ENCODE measurements around the gene PEPD. TPM values are rescaled to one million over a fixed set of nuclear protein-coding genes. Genes with fewer than 3 reads are reported as not detected.

The PEPD gene
- total and polyA plus RNA-seq, 2 donors (not counting 3 experiments of a cell fraction or from before 2014, with no cell fraction given) = 73.7 to 126 TPM

GRCh38 chr19:33550768-33551167 is 29.2 kb upstream of the PEPD start:
- H3K9me1 ChIP-seq (replicated peaks; ENCODE audit: control insufficient read depth, extremely low read depth, insufficient read depth, low read length) = no peaks in the 10 kb centered on the region
- no TSS peak for BruUV-seq (replicated peaks)
- H3K9ac ChIP-seq (replicated peaks; ENCODE audit: extremely low read depth, insufficient read depth, low read length) = no peak overlapping the region
- DNase-seq (ENCODE audit: low read depth, low spot score) = no peak
- no peak overlapping the region for H3K4me3 ChIP-seq (replicated peaks in 1 of 3; ENCODE audit: insufficient read depth in 1 of 3, low read depth in 1 of 3, low read length in 3 of 3)
- no peaks in the 10 kb centered on the region for H4K20me1 ChIP-seq (replicated peaks; ENCODE audit: control insufficient read depth, extremely low read depth, insufficient read depth, low read length)
- H3K36me3 ChIP-seq (ENCODE audit: control insufficient read depth in 2 of 2, extremely low read depth in 1 of 2, insufficient read depth in 2 of 2, low read length in 2 of 2) = no peaks in the 10 kb centered on the region
- intact Hi-C loops (cut with micrococcal nuclease) = no loop called here
- FAIRE-seq = no peak
- TF ChIP-seq EZH2 (IDR thresholded peaks at IDR 0.05; ENCODE audit: borderline replicate concordance, low read depth, low read length, severe bottlenecking) = no peak
- no peak for TF ChIP-seq POLR2AphosphoS5 (IDR thresholded peaks at IDR 0.05; ENCODE audit: insufficient read depth, low read depth, low read length)
- no peak for TF ChIP-seq MYC (IDR thresholded peaks at IDR 0.05; ENCODE audit: low read depth, low read length)
- TF ChIP-seq MAX (IDR thresholded peaks at IDR 0.05; ENCODE audit: insufficient read depth, insufficient read length) = no peak
- TF ChIP-seq POLR2A (IDR thresholded peaks at IDR 0.05; ENCODE audit: low read depth, low read length) = no peak
- no peak overlapping the region for H3K27ac ChIP-seq (ENCODE audit: insufficient read depth, low read depth, low read length)
- H3K4me2 ChIP-seq (ENCODE audit: insufficient read depth, low read length) = no peak overlapping the region
- H3K4me1 ChIP-seq (ENCODE audit: control insufficient read depth, extremely low read depth, insufficient read depth, low read length) = no peaks in the 10 kb centered on the region
- CTCF ChIA-PET = interaction anchor here (0.7 to 1.5 kb wide), 3 partner anchors 29 to 227 kb away, joined by 3 to 4 read pairs (median 3); no protein-coding TSS in a partner anchor
- POLR2A ChIA-PET = no interaction called here
- H3K79me2 ChIP-seq (ENCODE audit: control insufficient read depth, insufficient read depth, low read length) = no peaks in the 10 kb centered on the region
- no peaks in the 10 kb centered on the region for H3K27me3 ChIP-seq (ENCODE audit: control insufficient read depth in 2 of 2, insufficient read depth in 2 of 2, low read length in 2 of 2)
- no peak overlapping the region for H2AFZ ChIP-seq (ENCODE audit: low read depth, low read length)
- dilution Hi-C loops (cut with MboI; ENCODE audit: extremely low pct_ligation_motif_present, low sequenced_read_pairs) = no loop called here
- H3K9me3 ChIP-seq (replicated peaks; ENCODE audit: control insufficient read depth, insufficient read depth, low read length) = no peaks in the 10 kb centered on the region

DNA sequence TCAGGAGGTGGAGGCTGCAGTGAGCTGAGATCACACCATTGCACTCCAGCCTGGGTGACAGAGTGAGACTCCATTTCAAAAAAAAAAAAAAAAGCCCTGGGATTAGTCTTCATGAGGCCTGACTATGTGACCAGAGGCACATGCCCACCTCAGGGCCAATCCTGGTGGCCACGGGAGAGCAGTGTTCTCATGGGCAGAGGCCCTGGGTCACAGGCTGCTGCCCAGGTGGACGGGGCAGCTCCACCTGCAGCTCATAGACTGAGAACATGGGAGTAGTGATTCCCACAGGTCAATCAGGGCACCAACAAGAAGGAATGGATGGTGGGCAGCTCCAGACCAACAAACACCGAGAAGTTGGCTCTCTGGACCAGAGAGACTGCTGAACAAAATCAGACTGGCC is 26.1 kb upstream of the PEPD start:
- ChIA-PET CTCF (no interaction called here), POLR2A (no interaction called here)
- Histone ChIP-seq H2AFZ (ENCODE audit: low read depth, low read length) (no peak overlapping the region), H3K9me1 (replicated peaks; ENCODE audit: control insufficient read depth, extremely low read depth, insufficient read depth, low read length) (no peaks in the 10 kb centered on the region), H3K4me1 (ENCODE audit: control insufficient read depth, extremely low read depth, insufficient read depth, low read length) (no peaks in the 10 kb centered on the region), H3K79me2 (ENCODE audit: control insufficient read depth, insufficient read depth, low read length) (no peaks in the 10 kb centered on the region), H3K27me3 (ENCODE audit: control insufficient read depth in 2 of 2, insufficient read depth in 2 of 2, low read length in 2 of 2) (no peaks in the 10 kb centered on the region), H3K9me3 (replicated peaks; ENCODE audit: control insufficient read depth, insufficient read depth, low read length) (no peaks in the 10 kb centered on the region), H3K4me3 (replicated peaks in 1 of 3; ENCODE audit: insufficient read depth in 1 of 3, low read depth in 1 of 3, low read length in 3 of 3) (no peak overlapping the region), H3K9ac (replicated peaks; ENCODE audit: extremely low read depth, insufficient read depth, low read length) (no peak overlapping the region), H3K27ac (ENCODE audit: insufficient read depth, low read depth, low read length) (no peak overlapping the region), H3K36me3 (ENCODE audit: control insufficient read depth in 2 of 2, extremely low read depth in 1 of 2, insufficient read depth in 2 of 2, low read length in 2 of 2) (no peaks in the 10 kb centered on the region), H4K20me1 (replicated peaks; ENCODE audit: control insufficient read depth, extremely low read depth, insufficient read depth, low read length) (no peaks in the 10 kb centered on the region), H3K4me2 (ENCODE audit: insufficient read depth, low read length) (no peak overlapping the region)
- intact Hi-C loops (cut with micrococcal nuclease) (no loop called here), dilution Hi-C loops (cut with MboI; ENCODE audit: extremely low pct_ligation_motif_present, low sequenced_read_pairs) (no loop called here)
- DNase-seq (ENCODE audit: low read depth, low spot score) (no peak), FAIRE-seq (no peak)
- TF ChIP-seq JUN (IDR thresholded peaks at IDR 0.05; ENCODE audit: borderline replicate concordance, insufficient read depth, insufficient read length, low read depth) = no peak
- no peak for TF ChIP-seq CTCF (IDR thresholded peaks at IDR 0.05; ENCODE audit: extremely low read depth in 1 of 2, insufficient read depth in 1 of 2, low read depth in 1 of 2, low read length in 2 of 2)
- TF ChIP-seq POLR2A (IDR thresholded peaks at IDR 0.05; ENCODE audit: low read depth, low read length) = no peak
- no peak for TF ChIP-seq MAX (IDR thresholded peaks at IDR 0.05; ENCODE audit: insufficient read depth, insufficient read length)
- no TSS peak for BruUV-seq (replicated peaks)
